ES-I3 (cell line): ENCODE results near the gene MYOM1.

ENCODE experiments used
- H3K36me3 ChIP-seq: 2 replicates; pipeline ENCODE4 v1.6.1; 2013; ENCODE audit warnings: mild to moderate bottlenecking, low read length, control low read depth, moderate library complexity; ENCODE audit not compliant: insufficient read depth
- H3K4me1 ChIP-seq: 2 replicates; pipeline ENCODE4 v1.6.1; 2013; ENCODE audit warnings: mild to moderate bottlenecking, control low read depth, low read length; ENCODE audit not compliant: insufficient read depth
- H3K9ac ChIP-seq: 2 replicates; pipeline ENCODE4 v1.6.1; 2013; ENCODE audit warnings: low read depth, mild to moderate bottlenecking, low read length, moderate library complexity
- H3K9me3 ChIP-seq: 2 replicates; pipeline ENCODE4 v1.6.1; 2013; ENCODE audit warnings: mild to moderate bottlenecking, low read length, moderate library complexity; ENCODE audit not compliant: control insufficient read depth, insufficient read depth

MYOM1 gene

DNA sequence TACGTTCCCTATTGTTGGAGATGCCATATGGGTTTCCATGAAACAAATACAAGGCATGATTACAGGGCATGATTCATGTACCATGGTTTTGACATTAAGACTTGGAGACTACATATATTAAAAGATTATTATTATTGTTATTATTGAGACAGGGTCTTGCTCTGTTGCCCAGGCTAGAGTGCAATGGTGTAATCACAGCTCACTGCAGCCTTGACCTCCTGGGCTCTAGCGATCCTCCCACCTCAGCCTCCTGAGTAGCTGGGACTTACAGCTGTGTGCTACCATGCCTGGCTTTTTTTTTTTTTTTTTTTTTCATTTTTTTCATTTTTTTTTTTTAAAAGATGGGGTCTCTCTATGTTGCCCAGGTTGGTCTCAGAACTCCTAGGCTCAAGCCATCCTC lies 69.1 kb downstream of the MYOM1 start:
- Histone ChIP-seq H3K9ac (no peak overlapping the region), H3K36me3 (no peaks in the 10 kb centered on the region), H3K4me1 (no peaks in the 10 kb centered on the region), H3K9me3 (no peaks in the 10 kb centered on the region)

DNA sequence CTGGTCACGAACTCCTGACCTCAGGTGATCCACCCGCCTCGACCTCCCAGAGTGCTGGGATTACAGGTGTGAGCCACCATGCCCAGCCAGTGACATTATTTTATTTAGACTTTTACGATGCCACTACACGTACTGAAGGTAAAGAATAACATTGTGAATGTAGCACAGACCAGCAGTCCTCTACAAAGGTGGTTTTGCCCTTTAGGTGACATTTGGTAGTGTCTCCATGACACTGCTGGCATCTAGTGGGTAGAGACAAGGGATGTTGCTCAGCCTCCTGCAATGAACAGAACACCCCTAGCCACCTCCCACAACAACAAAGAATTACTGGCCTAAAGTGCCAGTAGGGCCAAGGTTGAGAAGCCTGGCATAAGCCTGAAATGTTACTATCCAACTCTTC lies 69.5 kb downstream of the MYOM1 start:
- no peaks in the 10 kb centered on the region for H3K36me3 ChIP-seq
- no peak overlapping the region for H3K9ac ChIP-seq
- H3K9me3 ChIP-seq, result no peaks in the 10 kb centered on the region
- H3K4me1 ChIP-seq, result no peaks in the 10 kb centered on the region

DNA sequence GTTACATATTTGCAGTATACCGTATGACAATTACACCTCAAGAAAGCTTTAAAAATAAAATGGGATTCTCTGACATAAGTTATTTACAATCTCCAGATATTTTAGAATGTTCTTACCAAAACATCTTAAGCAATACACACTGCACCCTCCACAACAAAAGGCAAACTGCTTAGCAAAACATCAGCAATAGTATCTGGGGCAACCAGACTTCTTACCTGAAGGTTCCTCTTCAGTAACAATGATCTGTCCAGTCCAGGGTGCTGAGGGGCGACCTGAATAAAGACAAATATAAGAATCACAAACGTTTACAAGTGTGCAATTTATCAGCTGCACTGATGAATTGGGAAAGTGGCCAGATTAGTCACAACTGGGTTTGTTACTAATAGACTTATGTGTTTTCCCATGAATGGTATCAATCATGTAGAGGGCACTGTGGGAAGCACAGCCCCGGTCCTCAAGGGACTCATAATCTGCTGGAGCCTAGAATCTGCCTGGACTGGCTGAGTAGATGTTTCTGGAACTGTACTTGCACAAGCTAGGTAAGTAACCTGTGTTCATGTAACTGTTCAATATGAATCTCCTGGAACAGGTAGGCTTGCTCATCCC lies 70.7 kb downstream of the MYOM1 start:
- Histone ChIP-seq H3K36me3 (no peaks in the 10 kb centered on the region), H3K4me1 (no peaks in the 10 kb centered on the region), H3K9me3 (no peaks in the 10 kb centered on the region)

DNA sequence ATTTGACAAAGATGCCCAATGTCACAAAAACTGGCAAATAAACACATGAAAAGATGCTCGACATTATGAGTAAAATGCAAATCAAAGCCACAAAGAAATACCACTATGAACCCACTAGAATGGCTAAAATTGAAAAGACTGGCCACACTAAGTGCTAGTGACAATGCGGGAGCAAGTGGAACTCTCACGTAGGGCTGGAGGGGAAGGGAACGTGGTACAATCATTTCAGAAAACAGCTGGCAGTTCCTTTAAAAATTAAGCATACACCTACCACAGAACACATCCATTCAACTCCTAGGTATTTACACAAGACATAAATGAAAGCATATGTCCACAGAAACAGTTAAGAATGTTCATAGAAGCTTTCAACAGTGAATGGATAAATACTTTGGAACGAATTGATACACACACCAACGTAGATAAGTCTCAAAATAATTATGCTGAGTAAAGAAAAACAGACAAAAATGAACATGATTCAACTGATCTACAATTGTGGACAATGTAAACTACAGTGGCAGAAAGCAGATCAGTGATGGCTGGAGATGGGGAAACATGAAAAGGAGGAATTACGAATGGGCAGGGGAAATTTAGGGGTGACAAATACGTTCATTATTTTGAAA lies 71.7 kb downstream of the MYOM1 start:
- no peak overlapping the region for H3K9ac ChIP-seq

More for the DNA sequence above, 70.7 kb downstream of the MYOM1 start:
- H3K9ac ChIP-seq, result no peak overlapping the region

DNA sequence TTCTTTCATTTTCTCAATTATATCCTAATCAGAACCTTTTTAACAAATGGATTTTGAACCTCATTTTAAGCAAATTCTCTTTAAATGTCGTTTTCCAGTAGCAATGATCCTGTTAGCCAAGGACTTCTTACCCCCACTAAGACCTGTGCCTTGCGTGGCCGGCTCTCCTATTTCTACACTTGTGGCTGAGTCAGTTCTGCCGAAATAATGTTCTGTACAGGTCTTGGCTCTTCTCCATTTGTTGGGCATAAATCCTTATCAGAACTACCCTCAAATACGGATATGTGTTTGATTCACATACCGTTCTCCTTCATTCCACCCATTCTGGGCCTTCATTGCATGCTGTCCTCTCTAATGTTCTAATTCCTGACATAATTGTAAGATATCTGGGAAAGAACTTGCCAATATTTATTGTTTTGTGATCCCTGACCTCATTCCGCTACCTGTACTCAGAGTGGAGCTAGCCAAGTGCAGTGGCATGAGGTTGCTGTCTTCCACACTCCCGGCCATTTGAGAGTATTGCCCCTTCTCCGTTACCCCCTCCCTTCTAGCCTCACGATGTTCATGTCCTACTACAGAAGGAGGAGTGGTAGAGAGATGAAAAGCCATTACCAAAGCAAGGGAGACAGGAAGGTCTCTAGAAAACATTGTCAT lies 78.7 kb downstream of the MYOM1 start:
- Histone ChIP-seq H3K36me3 (no peaks in the 10 kb centered on the region; the same call in 1 of the 2 replicates), H3K9ac (no peak overlapping the region), H3K4me1 (no peaks in the 10 kb centered on the region), H3K9me3 (no peaks in the 10 kb centered on the region)

More for the DNA sequence above, 71.7 kb downstream of the MYOM1 start:
- Histone ChIP-seq H3K36me3 (no peaks in the 10 kb centered on the region), H3K4me1 (no peaks in the 10 kb centered on the region), H3K9me3 (no peaks in the 10 kb centered on the region)

DNA sequence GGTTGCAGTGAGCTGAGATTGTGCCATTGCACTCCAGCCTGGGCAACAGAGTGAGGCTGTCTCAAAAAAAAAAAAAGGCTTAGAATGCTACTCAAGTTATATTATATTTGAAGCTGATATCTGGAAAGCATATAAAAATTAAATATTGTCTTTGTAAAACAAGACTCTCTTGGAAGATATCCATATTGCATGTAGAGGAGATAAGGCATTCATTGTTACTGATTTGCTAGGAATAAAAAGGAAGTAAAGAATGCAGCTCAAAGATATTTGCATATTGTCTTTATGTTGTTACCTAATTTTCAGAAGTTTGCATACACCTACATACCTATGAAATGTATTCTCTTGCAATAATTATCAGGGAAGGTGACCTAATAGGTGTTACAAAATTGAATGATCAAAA lies 79.4 kb downstream of the MYOM1 start:
- no peaks in the 10 kb centered on the region for H3K4me1 ChIP-seq
- H3K36me3 ChIP-seq, result no peaks in the 10 kb centered on the region; the same call in 1 of the 2 replicates
- no peaks in the 10 kb centered on the region for H3K9me3 ChIP-seq
- no peak overlapping the region for H3K9ac ChIP-seq

DNA sequence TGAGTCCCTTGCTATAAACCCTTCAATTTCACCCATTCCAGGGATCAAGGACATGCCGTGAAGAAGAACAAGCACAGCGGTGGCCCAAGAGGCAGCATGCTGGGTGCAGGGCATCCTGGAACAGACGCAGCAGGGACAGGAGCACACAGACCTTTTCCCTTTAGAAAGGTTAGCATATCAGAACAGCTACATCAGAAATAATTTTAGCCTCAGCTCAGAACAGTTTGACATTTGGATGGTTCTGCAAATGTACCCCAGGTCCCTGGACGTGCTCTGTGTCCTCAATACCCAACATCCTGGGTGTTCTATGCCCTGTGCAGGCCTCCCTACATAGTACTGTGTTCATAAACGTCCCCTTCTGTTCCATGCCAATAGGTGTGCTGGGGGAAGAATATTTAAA lies 80.4 kb downstream of the MYOM1 start:
- Histone ChIP-seq H3K4me1 (no peaks in the 10 kb centered on the region), H3K9ac (no peak overlapping the region), H3K9me3 (no peaks in the 10 kb centered on the region), H3K36me3 (no peaks in the 10 kb centered on the region; the same call in 1 of the 2 replicates)

DNA sequence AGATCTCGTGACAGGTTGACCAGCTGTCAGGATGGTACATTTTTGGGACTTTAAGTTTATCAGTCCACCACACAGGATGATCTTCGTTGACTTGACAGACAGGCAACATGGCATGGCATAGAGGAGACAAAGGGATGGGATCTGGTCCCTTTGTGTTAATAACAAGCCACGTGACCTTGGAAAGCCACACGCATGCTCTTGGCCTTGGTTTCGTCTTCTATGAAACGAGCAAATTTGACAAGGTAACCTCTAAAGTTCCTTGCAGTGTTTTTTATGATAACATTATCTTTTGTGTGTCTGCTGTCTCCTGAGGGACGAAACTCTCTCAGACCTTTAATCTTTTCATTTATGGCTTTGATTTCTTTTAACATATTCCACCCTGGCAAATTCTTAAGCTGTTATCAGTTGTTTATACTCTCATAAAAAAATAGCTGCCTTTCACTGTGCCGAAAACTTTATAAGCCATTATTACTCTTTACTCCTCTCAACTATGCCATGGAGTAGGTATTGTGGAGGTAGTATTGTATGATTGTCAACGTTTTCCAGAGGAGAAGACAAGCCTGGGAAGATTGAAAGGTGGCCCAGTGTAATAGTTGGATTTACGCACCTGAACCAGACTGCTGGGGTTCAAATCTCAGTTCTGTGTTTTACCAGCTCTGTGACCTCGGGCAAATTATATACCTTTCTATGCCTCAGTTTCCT lies 81.3 kb downstream of the MYOM1 start:
- Histone ChIP-seq H3K9me3 (no peaks in the 10 kb centered on the region), H3K9ac (no peak overlapping the region), H3K36me3 (no peaks in the 10 kb centered on the region; the same call in 1 of the 2 replicates), H3K4me1 (no peaks in the 10 kb centered on the region)

DNA sequence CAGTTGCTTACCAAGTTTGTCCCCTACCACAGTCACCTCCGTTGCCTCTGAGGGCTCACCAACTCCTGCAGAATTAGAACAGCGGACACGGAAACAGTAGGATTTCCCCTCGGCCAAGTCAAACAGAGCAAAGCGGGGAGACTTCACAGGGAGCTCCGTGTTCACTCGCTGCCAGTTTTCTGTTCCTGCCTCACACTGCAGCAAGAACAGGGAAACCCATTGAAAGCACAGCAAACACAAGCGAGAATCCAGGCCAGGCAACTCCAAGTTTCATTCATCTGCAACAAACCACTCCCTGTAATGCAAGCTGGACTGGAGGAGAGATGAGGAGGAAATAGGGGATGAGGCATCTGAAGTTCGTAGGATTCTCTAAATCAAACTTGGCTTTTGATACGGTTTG lies 84.2 kb downstream of the MYOM1 start:
- Histone ChIP-seq H3K36me3 (no peaks in the 10 kb centered on the region), H3K4me1 (no peaks in the 10 kb centered on the region), H3K9me3 (no peaks in the 10 kb centered on the region), H3K9ac (no peak overlapping the region)

DNA sequence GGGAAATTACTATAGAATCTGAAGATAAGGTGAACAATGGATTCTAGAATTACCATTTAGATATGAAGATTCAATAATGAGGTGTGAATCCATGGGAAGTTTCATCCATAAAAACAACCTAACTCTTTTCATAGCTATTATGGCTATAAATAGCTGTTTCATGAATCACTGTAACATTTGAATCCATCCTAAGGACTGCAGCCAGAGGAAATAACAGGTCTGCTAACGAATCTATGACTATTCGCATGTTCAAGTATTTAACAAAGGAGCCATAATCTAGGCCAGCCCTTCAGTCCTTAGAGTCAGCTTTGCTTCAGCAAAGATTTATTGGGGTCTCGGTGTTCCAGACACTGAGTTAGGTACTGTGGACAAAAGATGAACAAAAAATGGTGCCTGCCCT lies 87.1 kb downstream of the MYOM1 start:
- H3K9me3 ChIP-seq, result no peaks in the 10 kb centered on the region
- H3K9ac ChIP-seq, result no peak overlapping the region
- no peaks in the 10 kb centered on the region for H3K36me3 ChIP-seq
- no peaks in the 10 kb centered on the region for H3K4me1 ChIP-seq

DNA sequence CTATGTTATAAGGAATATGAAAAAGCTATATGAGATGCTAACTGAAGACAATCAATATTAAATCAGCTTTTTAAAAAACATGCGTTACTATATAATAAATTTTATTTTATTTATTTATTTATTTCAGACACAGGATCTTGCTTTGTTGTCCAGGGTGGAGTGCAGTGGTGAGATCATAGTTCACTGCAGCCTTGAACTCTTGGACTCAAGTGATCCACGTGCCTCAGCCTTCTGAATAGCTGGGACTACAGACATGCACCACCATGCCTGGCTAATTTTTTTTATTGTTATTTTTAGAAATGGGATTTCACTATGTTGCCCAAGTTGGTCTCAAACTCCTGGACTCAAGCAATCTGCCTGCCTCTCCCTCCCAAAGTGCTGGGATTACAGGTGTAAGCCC lies 89.4 kb downstream of the MYOM1 start:
- H3K9ac ChIP-seq, result no peak overlapping the region
- no peaks in the 10 kb centered on the region for H3K4me1 ChIP-seq
- H3K36me3 ChIP-seq, result no peaks in the 10 kb centered on the region
- no peaks in the 10 kb centered on the region for H3K9me3 ChIP-seq

DNA sequence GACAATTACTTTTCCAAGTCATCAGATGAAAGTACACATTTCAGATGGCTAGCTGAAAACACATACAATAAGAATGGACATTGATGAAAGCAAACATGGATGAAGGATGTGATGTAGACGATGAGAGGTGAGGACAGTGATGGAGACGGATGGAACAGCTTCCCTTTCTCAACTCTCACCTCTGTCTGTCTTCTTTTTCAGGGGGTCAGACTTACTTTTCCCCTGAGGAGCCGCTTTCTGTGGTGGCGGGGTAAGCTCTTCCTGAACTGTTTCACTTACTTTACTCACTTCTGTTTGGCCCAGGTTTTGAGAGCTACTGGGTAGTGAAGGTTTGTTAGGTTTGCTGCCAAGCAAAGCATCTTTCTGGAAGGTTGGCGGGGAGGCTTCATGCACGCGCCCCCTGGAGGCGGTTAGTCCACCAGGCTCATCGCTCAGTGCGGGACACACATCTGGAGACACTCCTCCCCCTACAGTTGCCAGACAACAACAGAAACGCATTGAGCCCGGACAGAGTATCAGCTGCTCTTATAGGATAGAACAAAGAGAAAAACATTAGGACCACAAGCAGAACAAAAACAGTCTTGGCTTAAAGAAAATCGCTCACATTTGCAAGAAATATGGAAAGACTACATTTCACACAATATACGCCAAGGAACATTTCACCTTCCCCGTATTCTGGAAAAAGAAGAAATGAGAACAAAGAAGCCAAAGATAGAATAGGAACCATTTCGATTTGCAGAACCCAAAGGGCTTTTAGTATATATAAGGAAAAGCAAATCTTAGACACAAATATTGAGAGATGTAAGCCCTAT lies 90.5 kb downstream of the MYOM1 start:
- Histone ChIP-seq H3K9me3 (no peaks in the 10 kb centered on the region), H3K36me3 (no peaks in the 10 kb centered on the region), H3K4me1 (no peaks in the 10 kb centered on the region), H3K9ac (no peak overlapping the region)

DNA sequence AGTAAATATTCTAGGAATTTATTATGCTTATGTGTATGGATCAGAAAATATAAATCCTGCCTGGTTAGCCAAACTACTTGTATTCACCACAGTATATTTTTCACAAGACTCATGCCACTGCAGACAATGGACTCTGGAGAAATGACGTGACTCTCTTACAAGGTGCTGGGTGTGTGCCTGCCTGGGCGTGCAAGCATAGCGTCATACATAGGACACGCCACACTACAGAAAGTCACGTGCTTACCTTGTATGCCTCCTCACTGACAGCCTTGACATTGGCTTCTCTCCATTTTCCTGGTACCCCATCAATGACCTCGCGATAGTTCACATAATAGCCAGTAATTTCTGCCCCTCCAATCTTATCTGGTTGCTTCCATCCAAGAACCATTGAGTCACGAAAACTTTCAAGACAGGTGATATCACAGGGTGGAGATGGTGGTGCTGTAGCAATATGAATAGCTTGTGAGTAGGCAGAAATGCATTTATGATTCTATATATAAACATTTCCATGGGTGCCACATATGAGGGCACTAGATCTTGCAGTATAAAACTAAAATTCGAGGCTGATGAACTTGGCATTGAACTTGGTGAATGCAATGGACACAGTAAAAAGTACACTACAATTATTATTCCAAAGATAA lies 93.2 kb downstream of the MYOM1 start:
- peaks cover 2% of the 10 kb centered on the region; the same call in 1 of the 2 replicates for H3K9me3 ChIP-seq
- H3K9ac ChIP-seq, result no peak overlapping the region
- no peaks in the 10 kb centered on the region for H3K4me1 ChIP-seq
- no peaks in the 10 kb centered on the region for H3K36me3 ChIP-seq
